ENCODE data around the gene ARFGEF2.
"Not testable (repeated sequence)": the region's sequence is repeated elsewhere in the genome, so short reads cannot be mapped to it uniquely, and the experiment has no call there.

ARFGEF2 gene

GRCh38 chr20:48957053-48957481 lies 35.6 kb downstream of the ARFGEF2 start:
- DNase-seq, result no peak

GRCh38 chr20:48957533-48957932 lies 36.0 kb downstream of the ARFGEF2 start:
- no peak for DNase-seq

- DNase-seq, result no peak
Observed at GRCh38 chr20:48958743-48959142, 37.2 kb downstream of the ARFGEF2 start.

GRCh38 chr20:48959899-48960550 lies 38.5 kb downstream of the ARFGEF2 start:
- DNase-seq, result no peak

- DNase-seq, result no peak
Observed at GRCh38 chr20:48962421-48962820, 40.9 kb downstream of the ARFGEF2 start.

GRCh38 chr20:48962976-48963771 lies 41.7 kb downstream of the ARFGEF2 start:
- no peak for DNase-seq

- no peak for DNase-seq
Observed at GRCh38 chr20:48965189-48965910, 43.8 kb downstream of the ARFGEF2 start.

GRCh38 chr20:48970681-48971365 lies 49.3 kb downstream of the ARFGEF2 start:
- no peak for DNase-seq

- no peak for DNase-seq
Observed at GRCh38 chr20:48971956-48972355, 50.4 kb downstream of the ARFGEF2 start.

- no peak for DNase-seq
Observed at GRCh38 chr20:48972816-48973215, 51.3 kb downstream of the ARFGEF2 start.

- DNase-seq, result no peak
Observed at GRCh38 chr20:48975955-48976354, 54.4 kb downstream of the ARFGEF2 start.

GRCh38 chr20:48979980-48980379 lies 58.5 kb downstream of the ARFGEF2 start:
- DNase-seq, result not testable (repeated sequence)

GRCh38 chr20:48983423-48984400 lies 62.2 kb downstream of the ARFGEF2 start:
- no peak for DNase-seq

- no peak for DNase-seq
Observed at GRCh38 chr20:48984575-48985219, 63.2 kb downstream of the ARFGEF2 start.

GRCh38 chr20:48986899-48987298 lies 65.4 kb downstream of the ARFGEF2 start:
- DNase-seq, result no peak

- no peak for DNase-seq
Observed at GRCh38 chr20:48990467-48990866, 69.0 kb downstream of the ARFGEF2 start.

GRCh38 chr20:48995589-48995988 lies 74.1 kb downstream of the ARFGEF2 start:
- no peak for DNase-seq

GRCh38 chr20:48999890-49000870 lies 78.7 kb downstream of the ARFGEF2 start:
- no peak for DNase-seq

GRCh38 chr20:49001741-49002140 lies 80.2 kb downstream of the ARFGEF2 start:
- no peak for DNase-seq

- no peak for DNase-seq
Observed at GRCh38 chr20:49006446-49006980, 85.0 kb downstream of the ARFGEF2 start.
